Right lung (tissue), 10 donors: Measurements from ENCODE around the gene SPEF2. TPM values are rescaled to one million over a fixed set of nuclear protein-coding genes. Genes with fewer than 3 reads are reported as not detected.

Experiments
- DNase-seq, 2 donors: peaks; one replicate each; pipeline ENCODE4 v3.0.0-alpha.2; 2013
- long read RNA-seq, 8 donors: transcript quantifications; one replicate each; lab custom pipeline, GENCODE V29; 2026
- polyA plus RNA-seq, 5 donors: library from polyadenylated mRNA; unstranded; fragments of 120-200 nt; gene quantifications; one replicate each; pipeline versions ENCODE4 v1.2.1 to v1.2.3, GENCODE V29; 2013; ENCODE audit warnings: inconsistent platforms in 1 of 5, low replicate concordance in 1 of 5; ENCODE audit not compliant: insufficient read length in 5 of 5, insufficient read depth in 1 of 5

The SPEF2 gene
- 10 to 100 TPM; 29.3 to 56.4 (median 52.8) TPM for polyA plus RNA-seq
- long read RNA-seq, donor 1, partial matches to known transcripts = 0 of 6 reads
- long read RNA-seq, donor 1, other reads (novel, unspliced or antisense) = 0 of 6 reads
- long read RNA-seq, donor 2, partial matches to known transcripts = 0 of 2 reads
- long read RNA-seq, donor 2, other reads (novel, unspliced or antisense) = 0 of 2 reads
- long read RNA-seq, donor 3, partial matches to known transcripts = 7 of 14 reads
- long read RNA-seq, donor 3, other reads (novel, unspliced or antisense) = 0 of 14 reads
- long read RNA-seq, donor 4, partial matches to known transcripts = 0 of 2 reads
- long read RNA-seq, donor 4, other reads (novel, unspliced or antisense) = 0 of 2 reads
- long read RNA-seq, donor 5, transcript SPEF2-207 (3 exons, 583 nt) = major isoform, 9 of 11 reads
- long read RNA-seq, donor 5, partial matches to known transcripts = 0 of 11 reads
- long read RNA-seq, donor 5, other reads (novel, unspliced or antisense) = 0 of 11 reads
- long read RNA-seq, donor 6, full-length matches to known transcripts = 6 of 6 reads
- long read RNA-seq, donor 6, partial matches to known transcripts = 0 of 6 reads
- long read RNA-seq, donor 6, other reads (novel, unspliced or antisense) = 0 of 6 reads
- long read RNA-seq, donor 7, partial matches to known transcripts = 0 of 3 reads
- long read RNA-seq, donor 7, other reads (novel, unspliced or antisense) = 0 of 3 reads
- long read RNA-seq, donor 8 = 0 reads

- DNase-seq = peak; percentile 83 to 87
These were observed at the start of gene SPEF2 for GRCh38 chr5:35617435-35618303. TSS of gene SPEF2 (plus strand) at chr5:35617863. CDS start at chr5:35617998, 135 bp downstream.

GRCh38 chr5:35575578-35575977, 42.1 kb upstream of the SPEF2 start:
- DNase-seq = no peak

- no peak for DNase-seq
These were observed 30.2 kb upstream of the SPEF2 start for GRCh38 chr5:35587419-35587818.

- no peak for DNase-seq
These were observed 24.3 kb upstream of the SPEF2 start for GRCh38 chr5:35593338-35593737.

- no peak for DNase-seq
These were observed 18.8 kb upstream of the SPEF2 start for GRCh38 chr5:35598707-35599370.

- DNase-seq = no peak
These were observed 17.1 kb upstream of the SPEF2 start for GRCh38 chr5:35600591-35600990.

- DNase-seq = no peak
These were observed 8.5 kb upstream of the SPEF2 start for GRCh38 chr5:35608881-35609779.

- DNase-seq = no peak
These were observed 616 bp upstream of the SPEF2 start for GRCh38 chr5:35617060-35617434.

- no peak for DNase-seq
These were observed 607 bp downstream of the SPEF2 start for GRCh38 chr5:35618304-35618636.

- DNase-seq = no peak
These were observed 1.1 kb downstream of the SPEF2 start for GRCh38 chr5:35618781-35619180.

- DNase-seq = no peak
These were observed 5.3 kb downstream of the SPEF2 start for GRCh38 chr5:35622974-35623373.

- DNase-seq = no peak
These were observed 6.3 kb downstream of the SPEF2 start for GRCh38 chr5:35623991-35624390.

GRCh38 chr5:35626108-35626507, 8.4 kb downstream of the SPEF2 start:
- no peak for DNase-seq

GRCh38 chr5:35626553-35626952, 8.9 kb downstream of the SPEF2 start:
- no peak for DNase-seq

- no peak for DNase-seq
These were observed 16.7 kb downstream of the SPEF2 start for GRCh38 chr5:35634326-35634725.

- DNase-seq = no peak
These were observed 23.0 kb downstream of the SPEF2 start for GRCh38 chr5:35640623-35641022.

GRCh38 chr5:35644543-35644942, 26.9 kb downstream of the SPEF2 start:
- no peak for DNase-seq

GRCh38 chr5:35647128-35647527, 29.5 kb downstream of the SPEF2 start:
- DNase-seq = no peak

- DNase-seq = no peak
These were observed 30.0 kb downstream of the SPEF2 start for GRCh38 chr5:35647712-35648111.

- no peak for DNase-seq
These were observed 33.5 kb downstream of the SPEF2 start for GRCh38 chr5:35651002-35651756.
